ENCODE results near the gene CRTAP.

DNA sequence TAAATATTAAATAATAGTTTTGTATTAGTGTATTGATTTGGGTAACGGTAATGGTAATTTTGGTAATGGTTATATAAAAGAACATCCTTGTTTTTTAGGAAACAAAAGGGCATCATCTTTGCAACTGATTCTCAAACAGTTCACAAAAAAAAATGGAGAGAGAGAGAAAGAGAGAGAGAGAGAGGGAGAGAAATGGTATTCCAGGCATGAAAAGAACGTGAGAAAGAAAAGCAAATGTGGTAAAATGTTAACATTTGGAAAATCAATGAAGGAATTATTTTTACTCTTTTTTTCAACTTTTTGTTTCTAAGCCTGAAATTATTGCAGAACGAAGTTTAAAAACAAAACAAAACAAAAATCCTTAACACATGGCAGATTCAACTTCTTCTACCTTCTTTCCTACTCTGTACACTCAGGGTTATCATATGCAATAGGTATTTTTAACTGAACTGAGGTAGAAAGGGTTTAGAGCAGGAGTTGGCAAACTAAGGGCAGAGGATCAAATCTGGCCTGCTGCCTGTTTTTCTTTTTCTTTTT is 14.6 kb upstream of the CRTAP start:
- no peak for TF ChIP-seq POLR2A (IDR thresholded peaks at IDR 0.05)
- TF ChIP-seq, protein P1, sequence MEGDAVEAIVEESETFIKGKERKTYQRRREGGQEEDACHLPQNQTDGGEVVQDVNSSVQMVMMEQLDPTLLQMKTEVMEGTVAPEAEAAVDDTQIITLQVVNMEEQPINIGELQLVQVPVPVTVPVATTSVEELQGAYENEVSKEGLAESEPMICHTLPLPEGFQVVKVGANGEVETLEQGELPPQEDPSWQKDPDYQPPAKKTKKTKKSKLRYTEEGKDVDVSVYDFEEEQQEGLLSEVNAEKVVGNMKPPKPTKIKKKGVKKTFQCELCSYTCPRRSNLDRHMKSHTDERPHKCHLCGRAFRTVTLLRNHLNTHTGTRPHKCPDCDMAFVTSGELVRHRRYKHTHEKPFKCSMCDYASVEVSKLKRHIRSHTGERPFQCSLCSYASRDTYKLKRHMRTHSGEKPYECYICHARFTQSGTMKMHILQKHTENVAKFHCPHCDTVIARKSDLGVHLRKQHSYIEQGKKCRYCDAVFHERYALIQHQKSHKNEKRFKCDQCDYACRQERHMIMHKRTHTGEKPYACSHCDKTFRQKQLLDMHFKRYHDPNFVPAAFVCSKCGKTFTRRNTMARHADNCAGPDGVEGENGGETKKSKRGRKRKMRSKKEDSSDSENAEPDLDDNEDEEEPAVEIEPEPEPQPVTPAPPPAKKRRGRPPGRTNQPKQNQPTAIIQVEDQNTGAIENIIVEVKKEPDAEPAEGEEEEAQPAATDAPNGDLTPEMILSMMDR (IDR thresholded peaks at IDR 0.05), result no peak
